HG02623 (cell line): Measurements from ENCODE around the gene SLX4.

Experiments used
- ATAC-seq: cut with Tn5 transposase; IDR thresholded peaks from one replicate; pipeline ENCODE4 v1.9.1; 2021; ENCODE audit warnings: moderate library complexity; ENCODE audit not compliant: unreplicated experiment

The SLX4 gene

DNA sequence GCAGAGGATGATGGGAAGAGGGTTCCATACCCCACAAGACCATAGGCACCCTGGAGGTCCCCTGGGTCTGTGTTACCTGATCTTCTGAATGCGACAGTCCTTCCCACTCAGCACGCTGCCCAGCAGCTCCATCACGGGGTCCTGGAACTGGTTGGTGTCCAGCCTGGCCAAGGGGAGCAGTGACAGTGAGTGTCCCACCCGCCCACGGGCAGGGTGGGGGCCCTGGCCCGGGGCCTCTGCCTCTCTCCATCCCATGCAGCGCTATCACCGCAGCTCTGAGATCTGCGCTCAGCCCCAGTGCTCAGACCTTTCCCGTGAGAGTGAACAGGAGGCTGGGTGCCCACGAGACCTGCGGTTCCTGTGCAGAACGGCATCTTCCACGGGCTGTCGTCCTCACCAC is 49.8 kb downstream of the SLX4 start:
- ATAC-seq: no peak

DNA sequence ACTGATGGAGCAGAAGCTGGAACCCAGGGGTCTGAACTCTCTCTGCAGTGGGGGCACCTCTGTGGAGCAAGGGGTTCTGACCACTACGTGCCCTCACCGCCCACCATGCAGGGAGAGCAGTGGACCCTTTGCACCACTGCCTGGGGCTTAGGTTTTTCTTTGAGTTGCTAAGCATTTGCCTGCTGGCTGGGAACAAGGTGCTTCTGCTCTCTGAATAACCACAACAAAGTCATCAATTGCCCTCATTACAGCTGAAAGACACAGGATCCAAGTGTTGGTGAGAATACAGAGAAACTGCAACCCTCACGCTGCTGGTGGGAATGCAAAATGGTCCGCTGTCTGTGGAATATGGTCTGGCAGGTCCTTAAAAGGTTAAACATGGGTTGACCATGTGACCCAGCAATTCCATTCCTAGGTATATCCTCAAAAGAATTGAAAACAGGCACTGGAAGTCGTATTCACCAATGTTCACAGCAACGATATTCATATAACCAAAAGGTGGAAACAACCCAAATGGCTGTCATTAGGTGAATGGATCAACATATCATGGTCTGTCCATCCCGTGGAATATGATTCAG is 57.0 kb downstream of the SLX4 start:
- no peak for ATAC-seq

DNA sequence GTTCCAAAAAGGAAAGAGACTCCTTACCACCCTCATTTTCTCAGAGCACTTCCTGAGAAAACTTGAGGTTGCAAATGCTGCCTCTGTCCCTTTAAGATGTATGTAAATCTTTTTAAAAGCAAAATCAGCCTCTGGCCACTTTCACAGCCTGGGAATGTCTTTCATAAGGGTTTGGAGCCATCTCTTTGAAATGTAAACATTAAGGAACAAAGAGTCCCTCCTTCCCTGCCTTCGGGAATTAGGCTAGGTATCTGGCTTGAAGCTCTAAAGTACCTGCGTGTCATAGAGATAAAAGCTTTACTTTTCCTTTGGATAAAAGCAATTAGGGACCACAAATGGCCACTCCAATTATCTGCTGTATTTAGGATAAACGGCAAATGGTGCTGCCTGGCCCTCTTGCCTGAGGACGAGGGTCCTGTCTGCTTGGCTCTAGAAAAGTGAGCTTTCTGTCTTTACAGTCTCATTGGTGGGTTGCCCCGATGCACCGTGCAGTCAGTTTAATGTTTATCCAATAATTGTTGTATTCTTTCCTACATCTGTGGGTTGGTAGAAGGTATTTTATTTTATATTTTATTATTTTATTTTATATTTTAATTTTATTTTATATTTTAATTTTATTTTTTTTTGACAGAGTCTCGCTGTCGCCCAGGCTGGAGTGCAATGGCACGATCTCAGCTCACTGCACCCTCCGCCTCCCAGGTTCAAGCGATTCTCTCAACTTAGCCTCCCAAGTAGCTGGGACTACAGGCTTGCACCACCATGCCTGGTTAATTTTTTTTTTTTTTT is 58.1 kb downstream of the SLX4 start:
- no peak for ATAC-seq

DNA sequence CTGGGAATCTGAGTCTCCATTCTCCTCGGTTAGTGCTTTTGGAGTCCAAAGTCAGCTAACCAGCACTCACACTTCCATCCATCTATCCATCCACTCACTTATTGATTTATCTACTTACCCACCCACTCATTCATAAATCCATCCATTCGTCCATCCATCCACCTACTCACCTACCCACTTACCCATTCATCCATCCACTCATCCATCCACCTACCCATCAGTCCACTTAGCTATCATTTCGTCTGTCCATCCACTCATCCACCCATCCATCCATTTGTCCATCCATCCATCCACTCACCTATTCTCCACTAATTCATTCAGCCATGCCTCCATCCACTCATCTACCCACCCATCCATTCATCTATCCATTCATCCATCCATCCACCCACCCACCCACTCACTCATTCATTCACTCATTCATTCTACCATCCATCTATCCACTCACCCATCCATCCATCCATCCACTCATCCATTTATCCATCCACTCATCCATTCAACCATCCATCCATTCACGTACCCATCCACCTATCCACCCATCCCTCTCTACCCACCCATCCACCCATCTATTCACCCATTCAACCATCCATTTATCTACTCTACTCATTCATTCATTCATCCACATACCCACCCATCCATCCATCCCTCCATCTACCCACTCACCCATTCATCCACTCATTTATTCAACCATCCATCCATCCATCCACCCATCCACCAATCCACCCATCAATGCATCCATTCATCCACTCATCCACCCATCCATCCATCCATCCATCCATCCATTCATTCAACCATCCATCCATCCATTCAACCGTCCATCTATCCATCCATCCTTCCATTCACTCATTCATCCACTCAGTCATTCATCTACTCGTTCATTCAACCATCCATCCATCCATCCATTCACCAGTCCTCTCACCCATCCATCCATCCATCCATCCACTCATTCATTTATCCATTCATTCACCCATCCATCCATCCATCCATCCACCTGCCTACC is 60.3 kb downstream of the SLX4 start:
- ATAC-seq: no peak

DNA sequence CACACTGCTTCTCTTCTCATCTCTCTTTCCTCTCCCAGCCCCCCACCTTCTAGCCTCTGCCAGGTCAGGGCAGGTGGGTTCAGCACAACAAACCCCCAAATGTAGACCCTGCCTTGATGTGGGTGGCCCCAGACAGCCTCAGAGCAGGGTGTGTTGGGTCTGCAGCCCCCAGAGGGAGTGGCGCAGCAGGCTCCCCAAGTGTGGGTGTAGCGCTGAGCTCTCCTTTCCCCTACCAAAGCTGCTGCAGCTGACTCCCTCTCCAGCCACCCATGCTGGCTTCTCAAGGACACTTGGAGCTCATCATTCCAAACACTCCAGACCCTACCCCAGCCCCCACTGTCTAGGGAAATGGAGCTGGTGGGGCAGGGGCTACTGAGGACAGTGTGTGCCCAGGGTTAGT is 61.5 kb downstream of the SLX4 start:
- ATAC-seq: no peak

DNA sequence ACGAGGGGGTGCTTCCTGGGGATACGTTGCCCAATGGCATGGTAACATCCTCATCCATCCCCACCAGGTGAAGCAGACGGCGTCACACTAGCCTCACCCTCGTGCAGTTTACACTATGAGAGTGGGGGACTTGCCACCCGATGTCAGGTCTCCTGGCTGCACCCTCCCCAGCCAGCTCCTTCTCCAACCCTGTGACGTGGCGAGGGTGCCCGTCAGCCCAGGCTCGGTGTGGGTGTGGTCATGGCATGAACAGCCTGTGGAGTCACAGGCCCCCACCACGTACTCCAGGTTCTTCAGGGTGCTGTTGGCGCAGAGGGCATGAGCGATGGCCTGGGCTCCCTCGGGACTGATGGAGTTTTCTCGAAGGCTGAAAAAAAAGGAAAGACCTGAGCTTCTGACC is 62.5 kb downstream of the SLX4 start:
- no peak for ATAC-seq

DNA sequence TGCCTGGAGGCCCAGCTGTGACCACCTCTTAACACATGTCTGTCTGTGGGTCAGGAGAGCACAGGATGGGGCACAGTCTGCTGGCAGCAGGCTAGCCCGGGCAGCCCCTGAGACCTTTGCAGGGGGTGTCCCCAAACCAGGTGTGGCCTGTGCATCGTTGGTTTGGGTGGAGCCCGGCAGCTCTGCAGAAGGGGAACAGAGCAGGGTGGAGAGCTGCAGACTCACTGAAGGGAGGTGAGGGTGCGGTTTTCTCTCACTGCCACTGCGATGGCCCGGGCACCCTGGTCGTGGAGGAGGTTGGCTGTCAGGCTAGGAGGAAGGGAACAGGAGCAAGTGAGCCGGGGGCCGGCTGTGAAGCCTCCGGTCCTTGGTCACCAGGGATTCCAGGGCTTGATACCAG is 63.0 kb downstream of the SLX4 start:
- no peak for ATAC-seq

DNA sequence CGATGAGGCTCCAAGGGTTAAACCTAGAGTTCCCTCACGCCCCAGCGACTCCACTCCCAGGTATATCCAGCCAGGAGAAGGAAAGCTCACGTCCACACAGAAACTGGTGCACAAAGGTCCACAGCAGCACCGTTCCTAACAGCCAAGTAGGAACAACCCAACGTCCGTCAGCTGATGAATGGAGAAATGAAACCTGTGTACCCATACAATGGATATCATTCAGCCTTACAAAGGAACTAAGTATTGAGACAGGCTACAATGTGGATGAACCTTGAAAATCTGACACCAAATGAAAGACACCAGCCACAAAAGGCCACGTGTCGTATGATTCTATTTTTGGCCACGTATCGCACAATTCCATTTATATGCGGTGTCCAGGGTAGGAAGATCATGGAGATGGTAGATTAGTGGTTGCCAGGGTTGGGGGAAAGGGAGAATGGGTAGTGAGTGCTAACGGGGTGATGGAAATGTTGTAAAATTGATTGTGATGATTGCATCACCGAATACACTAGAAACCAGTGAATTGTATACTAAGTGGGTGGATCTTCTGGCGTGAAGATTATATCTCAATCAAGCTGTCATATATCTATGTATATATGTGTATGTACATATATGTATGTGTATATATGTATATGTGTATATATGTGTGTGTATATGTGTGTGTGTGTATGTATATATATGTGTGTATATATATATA is 64.3 kb downstream of the SLX4 start:
- ATAC-seq: no peak

DNA sequence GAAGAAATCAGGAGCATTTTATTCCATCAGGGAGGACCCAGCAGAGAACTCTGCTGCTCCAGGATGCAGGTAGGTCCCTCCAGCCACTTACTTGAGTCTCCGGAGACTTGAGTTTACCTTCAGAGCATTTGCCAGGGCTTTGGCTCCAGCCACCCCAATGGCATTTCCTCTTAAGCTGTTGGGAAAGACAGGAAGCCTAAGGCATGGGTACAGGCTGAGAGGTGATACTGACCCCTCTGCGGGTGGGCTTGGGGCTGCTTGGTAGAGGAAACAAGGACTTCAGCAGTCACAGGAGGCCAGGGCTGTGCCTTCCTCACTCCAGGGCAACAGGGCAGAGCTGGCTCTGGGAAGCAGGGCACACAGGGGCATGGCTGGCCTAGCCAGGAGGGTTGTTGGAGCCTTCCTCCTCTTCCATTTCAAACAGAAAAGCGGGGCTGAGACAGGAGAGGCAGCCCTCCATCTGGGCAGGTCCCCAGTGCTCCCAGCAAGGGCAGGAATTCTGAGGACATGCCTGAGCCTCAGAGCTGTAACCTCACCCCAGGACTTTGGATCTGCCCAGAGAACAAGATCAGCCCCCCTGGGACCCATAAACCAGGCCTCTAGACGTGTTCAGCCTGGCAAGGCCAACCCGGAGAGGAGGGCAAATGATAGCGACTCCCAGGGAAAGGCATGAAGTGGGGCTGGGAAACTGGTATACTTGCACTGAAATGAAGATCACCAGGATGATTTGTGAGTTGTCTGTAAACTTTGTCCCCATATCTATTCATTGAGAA is 68.6 kb downstream of the SLX4 start:
- no peak for ATAC-seq

DNA sequence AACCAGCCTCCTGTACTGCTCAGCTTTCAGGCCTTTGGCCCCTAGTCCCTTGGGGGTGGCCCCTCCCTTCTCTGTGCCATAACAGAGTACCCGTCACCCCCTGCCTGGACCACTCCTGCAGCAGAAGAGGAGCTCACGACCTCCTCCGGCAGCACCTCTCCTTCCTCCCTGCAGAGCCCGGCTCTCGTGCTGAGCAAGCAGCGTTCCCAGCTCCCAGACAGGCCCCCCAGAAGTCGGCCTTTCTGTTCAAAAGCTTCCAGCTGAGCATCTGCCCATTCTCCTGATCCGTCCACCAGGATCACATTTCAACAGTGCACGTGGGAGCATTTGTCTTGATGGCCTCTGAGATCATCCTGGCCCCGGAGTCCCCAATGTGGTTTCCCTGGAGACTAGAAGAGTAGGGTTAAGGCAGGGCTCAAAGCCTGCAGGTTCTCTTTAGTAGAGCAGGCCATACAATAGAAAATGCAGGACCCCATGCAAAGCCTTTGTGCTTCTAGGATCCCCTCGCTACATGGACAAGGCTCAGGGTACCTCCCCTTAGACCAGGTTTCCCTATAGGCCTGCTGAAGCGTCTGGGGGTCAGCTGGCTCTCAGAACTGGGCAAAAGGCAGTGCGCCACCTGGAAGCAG is 69.8 kb downstream of the SLX4 start:
- ATAC-seq: no peak

DNA sequence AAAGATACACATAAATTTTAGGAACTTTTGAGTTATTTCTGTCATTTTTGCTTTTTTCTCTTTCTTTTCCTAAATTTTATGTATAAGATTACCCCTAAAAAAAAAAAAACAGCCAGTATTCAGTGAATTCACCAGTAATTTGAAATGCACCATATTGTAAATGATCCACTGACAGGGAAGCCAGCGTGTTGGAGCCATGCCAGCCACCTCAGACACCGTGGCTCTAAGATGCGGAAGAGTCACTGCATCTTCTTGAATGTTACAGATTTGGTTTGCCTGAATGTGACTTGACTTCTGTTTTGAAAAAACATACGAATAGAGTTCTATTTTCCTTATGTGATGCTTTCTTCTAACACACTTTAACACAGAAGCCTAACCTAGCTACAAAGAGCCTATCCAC is 73.2 kb downstream of the SLX4 start:
- no peak for ATAC-seq

DNA sequence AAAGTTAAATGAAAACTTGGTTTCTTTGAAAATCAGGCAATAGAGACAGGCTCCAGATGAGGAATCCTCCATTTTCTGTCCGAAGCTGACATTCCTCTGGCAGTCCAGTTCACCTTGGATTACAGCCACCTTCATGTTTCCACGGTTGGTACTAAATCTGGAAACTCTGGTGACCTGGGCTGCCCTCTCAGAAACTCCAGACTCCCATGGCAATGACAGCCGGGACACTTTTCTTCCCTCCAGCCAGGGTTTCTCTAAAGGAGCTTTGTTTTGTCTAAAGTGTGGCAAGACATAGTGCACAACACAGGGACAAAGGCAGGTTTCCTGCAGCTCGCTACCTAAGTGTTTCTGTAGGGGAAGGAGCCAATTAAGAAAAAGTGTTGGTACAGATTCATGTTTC is 74.6 kb downstream of the SLX4 start:
- no peak for ATAC-seq

DNA sequence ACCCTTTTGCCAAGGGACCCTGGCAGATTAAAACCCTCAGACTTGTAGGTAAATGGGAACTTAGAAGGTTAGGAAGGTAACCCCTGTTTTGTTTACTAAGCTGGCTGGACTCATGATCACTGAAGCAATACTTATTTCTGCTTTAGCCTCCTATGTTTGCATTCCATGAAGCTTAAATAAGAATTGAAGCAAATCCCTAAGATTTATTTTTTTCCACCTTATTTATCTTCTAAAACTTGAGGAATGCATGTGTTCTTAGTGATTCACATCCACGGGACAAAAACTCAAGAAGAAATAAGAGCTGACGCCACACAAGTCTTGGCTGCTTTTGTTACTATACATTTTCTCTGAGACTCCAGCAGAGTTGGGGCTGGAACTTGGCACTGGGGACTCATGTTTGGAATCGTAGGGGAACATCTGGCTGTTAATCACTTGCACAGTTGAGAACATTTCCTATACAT is 75.1 kb downstream of the SLX4 start:
- ATAC-seq: no peak

DNA sequence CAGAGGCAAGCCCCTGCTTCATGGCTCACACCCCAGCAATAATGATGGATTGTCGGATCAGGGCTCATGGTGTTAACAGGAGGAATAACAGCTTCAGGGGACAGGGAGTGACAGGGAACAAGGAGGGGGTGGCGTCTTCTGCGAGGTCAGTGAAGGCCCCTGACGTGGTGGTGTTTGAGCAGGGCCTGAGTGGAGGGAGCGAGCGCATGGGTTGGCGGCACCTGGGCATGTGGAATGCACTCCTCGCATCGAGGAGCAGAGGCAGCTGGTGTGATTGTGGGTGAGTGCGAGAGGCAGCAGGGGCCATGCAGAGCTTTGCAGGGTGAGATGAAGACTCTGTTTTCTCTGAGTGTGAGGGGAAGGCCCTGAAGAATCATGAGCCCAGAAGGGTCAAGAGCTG is 77.3 kb downstream of the SLX4 start:
- no peak for ATAC-seq

DNA sequence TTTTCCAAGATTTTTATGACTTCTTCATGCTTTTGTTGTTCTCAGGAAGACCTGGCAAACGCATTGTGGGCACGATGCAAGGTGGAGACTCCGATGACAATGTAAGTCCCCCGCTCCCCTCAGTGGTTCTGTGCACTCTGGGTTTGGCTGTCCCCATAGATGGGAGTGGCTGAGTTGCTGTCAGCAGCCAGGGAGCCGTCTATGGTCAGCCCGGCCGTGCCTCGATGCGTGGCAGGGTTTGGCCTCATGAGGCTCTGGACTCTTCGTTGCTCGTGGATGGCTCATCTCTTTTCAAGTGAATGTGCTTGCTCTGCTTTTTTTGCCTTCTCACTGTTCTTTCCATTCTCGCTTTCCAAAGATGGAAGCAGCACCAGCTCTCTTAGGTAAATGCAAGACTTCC is 78.7 kb downstream of the SLX4 start:
- ATAC-seq: no peak
